ENCODE data around the gene SEMA7A.

DNA sequence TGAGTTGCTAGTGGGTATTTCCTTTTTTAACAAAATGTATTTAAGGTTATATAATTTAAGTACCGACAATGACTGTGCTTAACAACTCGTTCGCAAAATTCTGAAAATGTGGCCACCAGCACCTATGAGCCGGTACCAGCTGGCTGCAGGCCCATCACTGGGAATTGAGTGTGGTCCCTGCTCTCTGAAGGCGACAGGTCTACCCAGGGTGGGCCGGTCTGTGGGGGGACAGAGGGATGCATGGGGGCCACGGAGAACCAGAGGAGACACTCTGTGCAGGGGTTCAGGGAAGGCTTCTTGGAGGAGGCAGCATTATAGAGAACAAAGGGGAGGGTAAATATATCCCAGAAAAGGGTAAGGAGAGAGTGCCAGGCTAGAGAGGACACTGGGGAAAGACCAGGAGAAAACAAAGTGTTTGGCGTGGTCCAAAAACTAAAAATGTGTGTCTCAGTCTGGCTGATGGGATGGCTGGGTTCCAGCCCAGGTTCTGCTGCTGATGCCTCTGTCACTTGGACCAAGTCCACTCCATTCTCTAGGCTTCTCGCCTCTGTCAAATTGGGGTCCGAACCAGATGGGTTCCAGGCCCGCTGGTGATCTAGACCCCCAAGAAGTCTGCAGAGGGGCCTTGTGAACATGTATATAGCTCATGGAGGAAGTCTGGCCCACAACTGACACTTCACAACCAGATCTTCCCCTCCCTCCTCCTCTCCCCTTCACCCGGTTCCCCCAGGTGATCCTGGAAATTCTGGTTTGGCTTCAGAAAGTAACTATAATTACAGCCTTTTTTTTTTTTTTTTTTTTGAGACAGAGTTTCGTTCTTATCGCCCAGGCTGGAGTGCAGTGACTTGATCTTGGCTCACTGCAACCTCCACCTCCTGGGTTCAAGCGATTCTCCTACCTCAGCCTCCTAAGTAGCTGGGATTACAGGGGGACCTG lies 55.7 kb downstream of the SEMA7A start:
- TF ChIP-seq, protein P1, sequence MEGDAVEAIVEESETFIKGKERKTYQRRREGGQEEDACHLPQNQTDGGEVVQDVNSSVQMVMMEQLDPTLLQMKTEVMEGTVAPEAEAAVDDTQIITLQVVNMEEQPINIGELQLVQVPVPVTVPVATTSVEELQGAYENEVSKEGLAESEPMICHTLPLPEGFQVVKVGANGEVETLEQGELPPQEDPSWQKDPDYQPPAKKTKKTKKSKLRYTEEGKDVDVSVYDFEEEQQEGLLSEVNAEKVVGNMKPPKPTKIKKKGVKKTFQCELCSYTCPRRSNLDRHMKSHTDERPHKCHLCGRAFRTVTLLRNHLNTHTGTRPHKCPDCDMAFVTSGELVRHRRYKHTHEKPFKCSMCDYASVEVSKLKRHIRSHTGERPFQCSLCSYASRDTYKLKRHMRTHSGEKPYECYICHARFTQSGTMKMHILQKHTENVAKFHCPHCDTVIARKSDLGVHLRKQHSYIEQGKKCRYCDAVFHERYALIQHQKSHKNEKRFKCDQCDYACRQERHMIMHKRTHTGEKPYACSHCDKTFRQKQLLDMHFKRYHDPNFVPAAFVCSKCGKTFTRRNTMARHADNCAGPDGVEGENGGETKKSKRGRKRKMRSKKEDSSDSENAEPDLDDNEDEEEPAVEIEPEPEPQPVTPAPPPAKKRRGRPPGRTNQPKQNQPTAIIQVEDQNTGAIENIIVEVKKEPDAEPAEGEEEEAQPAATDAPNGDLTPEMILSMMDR (IDR thresholded peaks at IDR 0.05), result no peak
- no peak for TF ChIP-seq POLR2A (IDR thresholded peaks at IDR 0.05)
